NCI-H128 (cell line): ENCODE measurements around the gene ELK1.

Source experiments
- DNase-seq: peaks from one replicate; lab custom pipeline; 2025; ENCODE audit not compliant: unreplicated experiment; lab: John Stamatoyannopoulos, UW

ELK1 gene

DNA sequence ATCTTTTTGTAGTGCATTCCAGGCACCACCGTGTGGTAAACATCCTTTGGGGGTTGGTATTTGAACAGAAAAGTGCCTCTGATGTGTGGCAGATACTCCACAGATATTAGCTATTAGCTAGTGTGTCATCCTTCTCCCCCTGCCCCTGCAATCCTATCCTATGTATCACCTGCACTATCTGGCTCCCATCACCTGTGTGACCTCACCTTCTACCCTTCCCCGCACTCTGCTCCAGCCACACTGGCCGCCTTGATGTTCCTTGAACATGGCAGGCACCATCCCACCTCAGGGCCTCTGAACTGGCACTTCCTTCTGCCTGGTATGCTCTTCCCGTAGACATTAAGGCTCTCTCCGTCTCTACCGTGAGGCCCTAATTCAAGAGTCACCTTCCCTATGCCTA is 3.7 kb downstream of the ELK1 start:
- no peak for DNase-seq

DNA sequence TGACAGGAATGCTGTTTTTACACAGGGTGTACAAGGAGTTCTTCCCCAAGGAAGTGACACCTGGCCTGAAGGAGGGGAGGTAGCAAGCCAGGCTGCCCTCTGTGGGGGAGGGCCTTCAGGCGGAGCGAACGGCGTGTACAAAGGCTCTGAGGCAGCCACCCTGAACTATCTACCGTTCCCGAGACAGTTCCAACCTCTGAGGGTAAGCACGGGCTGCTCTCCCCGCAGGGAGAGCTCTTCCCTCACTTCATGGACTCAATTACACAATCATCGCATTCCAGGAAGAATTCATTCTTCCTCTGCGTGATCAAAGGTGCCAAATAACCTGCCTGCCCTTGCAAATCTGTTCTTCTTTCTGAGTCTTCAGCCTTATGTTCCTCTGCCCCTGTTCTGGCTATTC is 4.8 kb downstream of the ELK1 start:
- no peak for DNase-seq

DNA sequence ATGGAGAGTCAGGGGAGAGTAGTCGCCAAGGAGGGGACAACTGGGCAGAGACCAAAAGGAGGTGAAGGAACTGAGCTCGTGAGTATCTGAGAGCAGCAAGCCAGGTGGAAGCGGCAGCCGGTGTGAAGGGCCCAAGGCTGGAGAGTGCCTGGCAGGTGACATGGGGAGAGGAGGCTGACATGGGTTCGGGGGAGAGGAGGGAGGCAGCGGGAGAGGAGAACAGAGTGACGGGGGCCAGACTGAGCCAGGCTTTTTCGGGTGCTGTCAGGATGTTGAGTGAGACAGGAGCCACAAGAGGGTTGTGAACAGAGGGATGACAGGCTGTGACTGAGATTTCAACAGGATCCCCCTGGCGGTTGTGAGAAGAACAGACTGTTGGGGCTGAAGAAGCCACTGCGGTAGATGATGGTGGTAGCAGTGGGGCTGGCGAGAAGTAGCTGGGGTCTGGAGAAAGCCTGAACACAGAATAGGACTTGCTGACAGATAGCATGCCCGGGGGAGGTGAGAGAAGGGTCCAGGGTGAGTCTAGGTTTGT is 5.7 kb downstream of the ELK1 start:
- DNase-seq: no peak

DNA sequence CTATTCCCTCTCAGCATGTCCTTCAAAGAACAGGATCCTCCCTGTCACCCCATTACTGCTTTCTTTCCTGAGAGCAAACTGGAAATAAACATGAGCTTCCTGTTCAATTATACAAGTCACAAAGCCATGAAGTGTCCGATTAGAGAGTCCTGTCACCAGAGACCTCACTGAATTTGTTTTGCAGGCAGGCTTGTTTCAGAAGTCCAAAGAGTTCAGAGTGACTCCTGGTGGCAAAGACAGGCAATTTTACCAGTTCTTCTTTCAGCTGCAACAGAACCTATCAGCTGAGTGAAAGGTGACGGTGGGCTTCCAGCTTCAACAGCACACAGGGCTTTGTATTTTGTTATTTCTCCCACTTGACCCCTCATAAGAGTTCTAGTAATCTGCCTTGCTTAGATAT is 6.4 kb downstream of the ELK1 start:
- DNase-seq: peak; percentile 1

DNA sequence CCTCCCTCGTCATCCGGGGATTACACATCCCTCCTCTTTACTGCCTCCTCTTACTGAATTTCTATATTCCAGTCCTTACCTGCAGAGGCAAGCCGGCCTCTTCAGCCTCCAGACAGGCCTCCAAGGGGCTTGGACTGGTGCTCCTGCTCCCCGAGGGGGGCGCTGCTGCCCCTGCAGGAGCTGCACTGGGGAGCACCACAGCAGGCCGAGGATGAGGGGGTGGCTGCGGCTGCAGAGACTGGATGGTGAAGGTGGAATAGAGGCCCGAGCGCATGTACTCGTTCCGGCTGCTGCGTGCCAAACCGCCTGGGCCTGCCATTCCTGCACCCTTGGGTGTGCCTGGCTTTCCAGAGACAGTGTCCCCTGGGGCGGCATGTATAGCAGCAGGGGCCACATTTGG is 11.5 kb downstream of the ELK1 start:
- DNase-seq: no peak

DNA sequence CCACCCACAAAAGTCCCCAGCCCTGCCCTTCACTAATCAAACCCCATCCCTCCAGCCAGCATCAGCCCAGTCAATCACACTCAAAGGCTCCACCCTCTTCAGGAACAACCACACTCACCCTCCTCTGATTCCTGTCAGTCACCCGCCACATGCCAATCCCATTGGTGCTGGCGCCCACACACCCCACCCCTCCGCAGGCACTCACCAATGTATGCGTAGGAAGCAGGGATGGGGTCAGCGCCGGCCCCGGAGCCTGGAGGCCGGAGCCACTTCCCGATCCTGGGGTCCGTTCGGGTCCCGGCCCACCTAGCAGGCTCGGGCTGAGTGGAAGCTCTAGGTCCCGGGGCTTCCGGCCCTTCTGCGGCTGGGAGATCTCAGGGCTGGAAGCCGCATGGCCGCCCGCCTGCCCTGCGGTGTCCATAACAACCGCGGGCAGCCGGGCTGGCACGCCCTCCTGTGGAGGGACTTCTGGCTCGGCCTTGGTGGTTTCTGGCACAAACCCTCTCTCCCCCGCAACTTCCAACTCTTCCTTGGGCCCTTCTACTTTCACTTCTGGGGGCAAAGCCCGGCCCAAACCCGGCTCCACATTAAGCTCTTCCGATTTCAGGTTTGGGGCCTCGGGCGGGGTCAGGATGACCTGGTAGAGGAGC is 12.7 kb downstream of the ELK1 start:
- no peak for DNase-seq

DNA sequence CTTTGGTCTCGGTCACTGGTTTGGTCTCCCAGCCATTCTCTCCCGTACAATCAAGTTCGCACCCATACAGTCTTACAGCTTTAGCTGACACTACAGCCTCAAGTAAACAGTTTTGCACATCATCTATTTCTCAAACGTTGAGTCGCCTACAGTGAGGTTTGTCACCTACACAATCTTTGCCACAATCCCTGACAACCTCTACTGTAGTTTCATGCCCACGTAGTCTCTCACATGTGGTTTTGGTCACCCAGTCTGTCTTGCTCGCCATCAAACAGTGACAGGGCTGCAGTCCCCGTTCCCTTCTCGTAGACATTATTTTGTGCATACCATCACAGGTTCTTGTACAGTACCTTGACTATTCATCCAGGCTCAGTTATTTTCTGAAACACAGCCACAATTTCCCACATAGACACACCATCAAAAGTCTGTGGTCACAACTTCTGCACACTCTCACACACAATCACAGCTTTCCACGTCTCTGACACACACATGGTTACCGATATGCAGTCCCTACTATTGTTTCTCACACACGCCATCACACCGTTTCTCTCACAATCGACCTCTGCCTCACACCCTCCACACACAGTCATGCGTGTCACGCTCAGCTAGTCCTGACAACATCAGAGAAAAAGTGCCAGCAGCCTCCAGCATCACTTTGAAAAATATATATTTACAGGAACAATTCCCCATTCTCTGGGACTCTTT is 15.3 kb downstream of the ELK1 start:
- no peak for DNase-seq

DNA sequence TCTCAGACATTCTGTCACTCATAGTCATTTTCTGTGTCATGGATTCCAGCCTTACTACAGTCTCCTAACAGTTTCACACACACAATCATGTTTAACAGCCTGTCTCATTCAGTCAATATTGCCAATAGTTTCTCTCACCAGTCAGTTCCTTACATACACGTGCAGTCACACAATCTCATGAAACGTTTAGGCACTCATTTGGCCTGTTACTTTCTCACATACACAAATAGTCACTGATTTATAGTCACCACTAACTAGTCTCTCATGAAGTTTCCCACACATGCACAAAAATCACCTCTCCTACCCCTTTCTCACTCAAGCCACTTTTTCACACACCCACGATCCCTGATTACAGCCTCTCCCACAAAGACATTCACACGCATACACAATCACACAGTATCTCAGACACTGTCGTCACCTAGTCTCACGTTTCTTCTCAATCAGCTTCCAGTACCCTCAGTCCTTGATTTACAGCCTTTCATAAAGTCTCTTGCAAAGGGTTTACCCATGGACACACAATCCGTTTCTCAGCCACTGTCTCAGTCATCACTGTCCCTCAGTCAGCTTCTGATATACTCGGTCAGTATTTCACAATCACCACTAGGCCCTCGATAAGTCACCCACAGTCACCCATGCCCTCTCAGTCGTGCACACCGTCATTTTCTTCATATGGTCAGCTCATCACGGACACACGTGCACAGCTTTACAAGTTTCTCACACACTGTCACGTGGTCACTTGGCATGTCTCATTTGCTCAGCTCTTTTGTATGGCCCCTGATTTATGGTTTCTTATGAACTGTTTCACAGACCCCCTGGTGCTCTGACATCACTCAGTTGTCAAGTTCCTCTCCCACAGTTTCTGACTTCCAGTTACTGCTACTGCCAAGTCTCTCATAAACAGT is 16.4 kb downstream of the ELK1 start:
- DNase-seq: no peak

DNA sequence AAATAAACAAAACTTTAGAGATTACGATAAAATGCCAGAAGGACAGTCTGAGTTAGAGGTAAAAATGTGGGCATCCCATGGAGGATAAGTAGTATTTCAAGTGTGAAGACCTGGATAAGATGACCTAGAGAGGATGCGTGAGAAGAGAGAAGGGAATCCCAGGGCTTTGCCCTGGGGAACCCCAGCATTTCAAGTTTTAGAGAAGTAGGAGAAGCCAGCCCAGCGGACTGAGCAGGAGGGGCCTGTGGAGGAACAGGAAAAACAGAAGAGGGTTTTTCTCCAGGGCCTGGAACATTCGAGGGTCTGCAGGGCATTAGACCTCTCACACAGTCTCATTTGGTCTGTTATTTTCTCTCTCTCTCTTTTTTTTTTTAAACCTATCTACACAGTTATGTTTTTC is 17.7 kb downstream of the ELK1 start:
- no peak for DNase-seq

DNA sequence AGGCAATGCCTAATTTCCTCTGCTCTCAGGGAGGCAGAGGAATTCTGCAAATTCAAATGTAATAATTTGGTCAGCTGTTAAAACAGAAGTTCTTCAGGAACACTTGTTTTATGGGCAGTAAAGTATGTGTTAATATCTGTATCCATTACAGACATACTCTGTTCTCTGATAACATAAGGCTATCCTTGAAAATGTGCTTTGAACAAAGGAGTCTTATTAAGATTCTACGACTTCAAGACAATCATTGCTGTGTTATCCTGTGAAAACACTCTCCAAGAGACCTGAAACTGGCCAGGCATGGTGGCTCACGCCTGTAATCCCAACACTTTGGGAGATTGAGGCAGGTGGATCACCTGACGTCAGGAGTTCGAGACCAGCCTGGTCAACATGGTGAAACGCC is 18.7 kb downstream of the ELK1 start:
- DNase-seq: no peak

DNA sequence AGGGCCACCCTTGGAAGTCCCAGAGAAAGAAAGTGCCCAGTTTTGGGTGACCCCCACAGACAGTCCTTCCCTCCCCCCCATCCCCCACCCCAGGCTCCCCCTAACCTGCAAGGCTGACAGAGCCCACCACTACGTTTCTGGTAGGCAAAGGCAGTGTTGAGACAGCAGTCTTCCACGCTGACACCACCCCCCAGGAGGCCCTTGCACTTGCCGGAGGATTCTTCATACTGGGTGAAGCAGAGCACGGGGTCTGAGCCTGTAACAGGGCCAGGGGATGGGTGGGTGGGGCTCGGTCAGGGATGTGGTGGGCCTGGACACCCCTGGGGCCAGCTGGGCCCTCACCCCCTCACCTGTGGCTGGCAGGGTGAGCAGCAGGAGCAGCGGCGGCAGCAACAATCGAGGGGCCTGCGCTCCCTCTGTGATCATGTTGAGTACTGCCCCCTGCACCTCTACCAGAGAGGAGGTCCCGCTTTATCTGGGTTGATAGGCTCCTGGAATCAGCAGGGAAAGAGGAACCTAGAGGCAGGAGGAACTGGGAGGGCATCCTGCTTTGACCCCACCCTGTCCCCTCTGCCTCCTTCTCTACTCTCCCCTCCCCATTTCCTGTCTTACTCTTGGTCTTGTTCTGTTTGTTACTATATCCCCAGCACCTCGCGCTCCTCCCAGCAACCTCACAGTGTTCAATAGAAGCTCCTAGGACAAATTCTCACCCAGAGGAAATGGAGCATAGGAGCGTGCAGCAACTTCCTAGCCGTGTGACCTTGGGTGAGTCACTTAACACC is 20.8 kb downstream of the ELK1 start, which contains the start of gene CFP:
TSS of gene CFP (minus strand) at position 512 of the 782 bp plus-strand sequence. CDS start at position 426, 86 bp downstream.
- no peak for DNase-seq

DNA sequence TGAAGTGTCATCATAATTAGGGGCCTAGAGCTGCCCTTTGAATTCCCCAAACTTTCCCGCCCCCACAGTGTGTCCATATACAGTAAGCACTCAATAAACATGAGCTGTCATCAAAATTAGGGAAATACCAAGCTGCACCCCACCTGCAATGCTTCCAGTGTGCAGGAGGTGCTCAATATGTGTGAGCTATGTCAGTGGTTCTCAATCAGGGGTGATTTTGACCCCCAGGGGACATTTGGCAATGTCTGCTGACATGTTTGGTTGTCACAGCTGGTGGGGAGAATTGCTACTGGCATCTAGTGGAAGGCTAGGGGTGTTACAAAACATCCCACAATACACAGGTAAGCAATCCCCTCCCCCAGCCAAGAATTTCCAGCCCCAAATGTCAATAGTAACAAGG is 21.4 kb downstream of the ELK1 start:
- DNase-seq: no peak

DNA sequence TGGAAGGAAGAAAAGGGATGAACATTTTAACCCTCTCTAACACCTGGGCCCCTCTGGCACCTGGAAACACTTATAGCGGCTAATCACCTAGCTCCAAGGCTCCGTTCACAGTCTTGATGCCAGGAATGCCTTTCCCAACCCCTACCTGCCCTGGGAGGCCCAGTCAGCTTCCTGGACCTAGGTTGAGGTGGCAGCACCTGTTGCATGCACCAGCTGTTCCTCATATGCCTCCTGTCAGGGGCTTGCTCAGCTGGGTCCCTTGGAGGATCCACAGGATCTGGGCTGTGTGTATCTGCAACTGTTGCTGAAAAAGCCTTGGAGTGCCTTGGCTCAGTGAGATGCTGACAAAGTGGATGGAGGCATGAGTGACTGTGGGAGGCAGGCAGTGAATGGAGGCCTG is 25.0 kb downstream of the ELK1 start:
- DNase-seq: no peak

DNA sequence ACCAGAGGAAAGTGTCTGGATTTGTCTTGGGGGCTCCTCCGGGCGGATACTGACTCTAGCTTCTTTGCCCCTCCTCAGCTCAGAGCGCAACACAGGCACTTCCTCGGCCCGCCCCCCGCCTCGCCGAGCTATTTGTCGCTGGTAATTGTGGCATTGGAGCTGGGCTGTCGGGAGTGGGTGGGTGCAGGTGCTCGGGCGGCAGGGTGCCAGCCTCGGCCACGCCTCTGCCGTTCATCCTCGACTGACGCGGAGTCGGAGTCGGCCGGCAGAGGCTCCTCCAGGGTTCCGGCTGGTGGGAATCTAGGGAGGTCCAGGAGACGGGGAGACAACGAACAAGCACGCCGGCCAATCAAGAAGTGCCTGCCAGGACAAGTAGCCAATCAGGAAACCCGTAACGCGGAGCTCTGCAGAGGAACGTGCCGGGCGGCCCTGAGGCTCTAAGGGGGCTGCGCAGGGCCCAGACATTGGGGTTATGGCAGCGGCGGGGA is 26.8 kb downstream of the ELK1 start:
- DNase-seq: peak; percentile 70

DNA sequence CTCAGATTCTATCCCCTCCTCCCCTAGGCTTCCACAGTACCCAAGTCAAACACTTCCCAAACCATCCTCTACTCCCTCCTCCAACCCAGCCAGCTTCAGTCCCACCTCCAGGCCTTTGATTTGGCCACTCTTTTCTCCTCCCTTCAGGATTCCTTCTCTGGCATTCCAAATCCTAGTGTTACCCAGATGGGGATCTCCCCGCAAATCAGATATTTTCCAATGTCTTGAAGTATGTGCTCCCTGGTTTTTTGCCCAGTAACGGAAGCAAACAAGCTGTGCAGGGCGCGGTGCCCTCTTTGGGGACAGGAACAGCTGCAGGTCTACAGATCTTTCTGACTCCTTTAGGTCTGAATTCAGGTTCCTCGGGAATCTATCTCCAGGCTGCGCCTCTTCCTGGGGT is 28.5 kb downstream of the ELK1 start:
- no peak for DNase-seq

DNA sequence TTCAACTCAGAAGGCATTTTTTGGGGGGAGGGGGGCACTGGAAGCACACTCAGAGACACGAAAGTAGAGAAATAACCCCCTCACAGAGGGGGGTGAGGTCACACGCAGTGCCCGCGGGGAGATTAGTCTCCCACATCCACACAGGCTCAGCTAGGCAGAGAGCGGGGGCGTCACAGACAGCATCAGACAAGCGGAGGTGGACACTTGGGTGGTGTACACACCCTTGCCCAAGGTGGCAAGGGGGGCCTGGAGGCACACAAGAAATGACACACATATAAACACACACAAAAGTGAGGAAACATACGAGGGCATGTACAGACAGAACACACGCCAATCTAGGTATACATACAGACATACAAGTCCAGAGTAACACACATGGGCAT is 30.1 kb downstream of the ELK1 start:
- no peak for DNase-seq

DNA sequence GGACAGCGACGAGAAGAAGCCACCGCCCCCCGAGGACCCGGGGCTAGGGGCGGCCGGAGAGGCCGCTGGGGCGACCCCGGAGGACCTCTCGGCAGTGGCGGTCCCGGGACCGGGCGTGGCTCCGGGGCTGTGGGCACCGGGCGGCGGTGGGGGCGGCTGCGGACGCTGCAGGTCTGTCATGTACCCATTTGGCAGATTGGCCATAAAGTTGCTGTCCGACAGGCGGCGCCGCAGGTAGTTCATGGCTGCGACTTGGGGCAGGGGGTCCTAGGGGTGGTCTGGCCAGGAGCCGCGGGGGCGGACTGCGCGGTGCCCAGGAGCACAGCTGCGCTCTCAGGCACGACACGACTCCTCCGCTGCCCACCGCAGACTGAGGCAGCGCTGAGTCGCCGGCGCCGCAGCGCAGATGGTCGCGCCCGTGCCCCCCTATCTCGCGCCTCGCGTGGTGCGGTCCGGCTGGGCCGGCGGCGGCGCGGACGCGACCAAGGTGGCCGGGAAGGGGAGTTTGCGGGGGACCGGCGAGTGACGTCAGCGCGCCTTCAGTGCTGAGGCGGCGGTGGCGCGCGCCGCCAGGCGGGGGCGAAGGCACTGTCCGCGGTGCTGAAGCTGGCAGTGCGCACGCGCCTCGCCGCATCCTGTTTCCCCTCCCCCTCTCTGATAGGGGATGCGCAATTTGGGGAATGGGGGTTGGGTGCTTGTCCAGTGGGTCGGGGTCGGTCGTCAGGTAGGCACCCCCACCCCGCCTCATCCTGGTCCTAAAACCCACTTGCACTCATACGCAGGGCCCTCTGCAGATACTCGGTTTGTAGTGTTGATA is 30.7 kb downstream of the ELK1 start, which contains the start of gene SYN1:
TSS of gene SYN1 (minus strand) at position 372 of the 817 bp plus-strand sequence. CDS start at position 243, 129 bp downstream.
- peak; percentile 53 for DNase-seq

DNA sequence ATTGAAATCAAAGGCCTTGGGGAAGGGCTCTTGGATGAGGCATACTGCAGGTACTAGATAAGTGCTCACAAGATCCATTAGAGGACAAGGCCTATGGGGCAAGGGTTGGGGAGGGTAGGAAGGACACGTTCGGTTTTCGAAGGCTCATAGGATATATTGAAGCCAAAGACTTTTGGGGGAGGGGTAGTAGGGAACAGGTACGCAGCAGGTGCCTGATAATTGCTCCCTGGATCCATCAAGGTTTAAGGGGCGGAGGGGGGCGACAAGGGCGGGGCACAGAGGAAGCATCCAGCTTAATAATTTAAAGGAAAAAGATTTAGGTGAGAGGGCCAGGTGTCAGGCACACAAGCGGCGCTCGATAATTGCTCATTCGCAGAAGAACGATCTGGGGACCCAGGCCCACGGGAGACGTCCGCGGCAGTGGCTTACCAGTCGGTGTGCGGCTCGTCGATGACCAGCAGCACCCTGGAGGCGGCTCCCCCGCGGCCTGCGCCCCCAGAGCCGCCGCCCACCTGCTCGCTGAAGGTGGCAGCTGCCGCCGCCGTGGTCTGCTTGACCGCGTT is 31.4 kb downstream of the ELK1 start:
- DNase-seq: no peak

DNA sequence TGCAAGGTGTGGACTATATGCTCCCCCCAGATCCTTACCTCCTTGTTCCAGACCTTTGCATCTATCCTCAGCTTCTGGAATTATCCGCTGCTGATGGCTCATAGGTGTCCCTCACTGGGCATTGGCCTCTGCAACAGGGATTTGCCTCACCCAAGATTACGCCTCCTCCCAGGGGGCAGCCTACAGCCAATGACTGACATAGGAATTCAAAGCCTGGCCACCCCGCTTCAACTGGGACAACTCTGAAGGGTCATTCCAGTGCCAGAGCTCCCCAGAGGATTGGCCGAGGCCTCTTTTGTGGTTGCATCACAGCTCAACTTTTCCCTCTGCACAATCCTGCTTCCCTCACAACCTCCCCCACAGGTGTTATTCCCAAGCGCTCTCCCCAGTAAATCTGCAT is 35.7 kb downstream of the ELK1 start:
- DNase-seq: no peak
